Brain pericyte (primary cell): ENCODE results near the gene ABCA2.
"Not testable (repeated sequence)": the region's sequence is repeated elsewhere in the genome, so short reads cannot be mapped to it uniquely, and the experiment has no call there.

Experiments used
- DNase-seq: peaks from one replicate; pipeline ENCODE4 v3.0.0-alpha.2; 2012; ENCODE audit warnings: low read depth, low spot score

ABCA2 gene

GRCh38 chr9:137046088-137046787 lies 18.2 kb upstream of the ABCA2 start, which contains the start of gene NPDC1:
Gene NPDC1, minus strand, starts transcription at chr9:137046177. Its CDS starts 188 bp downstream, at chr9:137045989.
- DNase-seq: no peak

- DNase-seq: no peak
These were observed 17.5 kb upstream of the ABCA2 start for GRCh38 chr9:137045294-137046087.

GRCh38 chr9:137044502-137045177 lies 16.6 kb upstream of the ABCA2 start:
- DNase-seq: no peak

DNA sequence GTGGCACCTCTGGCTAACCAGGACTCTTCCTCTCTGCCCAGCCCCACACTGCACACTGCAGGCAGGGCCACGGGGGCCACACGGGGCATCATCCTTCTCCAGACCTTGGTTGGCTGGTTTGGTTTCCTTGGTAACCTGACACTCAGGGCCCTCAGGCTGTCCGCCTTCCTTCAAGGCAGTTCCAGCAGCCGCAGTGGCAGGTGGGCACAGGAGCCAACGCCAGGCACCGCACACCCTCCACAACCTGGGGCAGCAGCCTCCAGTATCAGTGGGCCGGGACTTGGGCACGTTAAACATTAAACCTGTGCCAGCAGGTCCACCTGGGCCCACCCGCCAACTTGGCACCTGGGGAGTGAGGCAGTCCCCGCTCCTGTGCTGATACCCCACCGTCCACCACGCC lies 16.0 kb upstream of the ABCA2 start:
- DNase-seq: no peak

DNA sequence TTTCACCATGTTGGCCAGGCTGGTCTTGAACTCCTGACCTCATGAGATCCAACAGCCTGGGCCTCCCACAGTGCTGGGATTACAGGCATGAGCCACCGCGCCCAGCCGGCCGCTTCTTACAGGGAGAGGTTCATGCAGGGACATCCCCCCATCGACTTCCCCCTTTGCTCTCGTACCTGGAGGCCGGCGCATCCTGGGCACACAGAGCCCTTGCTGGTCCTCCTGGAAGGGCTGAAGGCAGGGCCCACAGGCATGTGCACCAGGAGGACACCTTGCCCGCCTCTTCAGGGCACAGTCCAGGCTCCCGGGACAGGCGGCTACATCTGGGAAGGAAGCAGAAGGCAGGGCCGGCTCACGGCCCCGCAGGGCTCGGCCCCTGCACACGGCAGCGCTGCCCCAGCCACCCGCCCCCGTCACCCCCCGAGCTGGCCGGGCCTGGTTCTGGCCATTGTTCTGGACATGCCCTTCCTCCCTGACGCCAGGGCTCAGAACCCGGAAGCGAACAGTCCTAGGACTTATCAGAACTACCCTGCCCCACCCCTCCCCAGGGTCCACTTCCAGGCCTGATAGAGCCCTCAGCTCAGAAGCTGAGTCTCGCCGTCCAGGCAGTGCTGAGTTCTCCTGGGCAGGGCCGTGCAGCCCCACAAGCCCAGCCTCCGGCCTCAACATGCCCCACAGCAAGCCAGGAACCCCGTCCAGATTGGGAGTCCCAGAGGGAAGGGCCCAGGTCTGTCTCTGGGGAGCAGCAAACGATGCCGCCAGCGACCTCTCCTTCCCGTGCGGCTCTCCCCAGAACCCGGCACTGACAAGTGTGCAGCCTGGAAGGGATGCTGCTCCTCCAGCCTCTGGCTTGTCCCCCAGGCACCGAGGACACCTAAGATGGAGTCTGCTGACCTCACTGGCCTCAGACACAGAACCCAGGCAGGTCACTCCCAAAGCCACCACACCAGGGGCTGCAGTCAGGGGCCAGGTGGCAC lies 15.0 kb upstream of the ABCA2 start:
- DNase-seq: no peak

- no peak for DNase-seq
These were observed 13.1 kb upstream of the ABCA2 start for GRCh38 chr9:137041124-137041523.

DNA sequence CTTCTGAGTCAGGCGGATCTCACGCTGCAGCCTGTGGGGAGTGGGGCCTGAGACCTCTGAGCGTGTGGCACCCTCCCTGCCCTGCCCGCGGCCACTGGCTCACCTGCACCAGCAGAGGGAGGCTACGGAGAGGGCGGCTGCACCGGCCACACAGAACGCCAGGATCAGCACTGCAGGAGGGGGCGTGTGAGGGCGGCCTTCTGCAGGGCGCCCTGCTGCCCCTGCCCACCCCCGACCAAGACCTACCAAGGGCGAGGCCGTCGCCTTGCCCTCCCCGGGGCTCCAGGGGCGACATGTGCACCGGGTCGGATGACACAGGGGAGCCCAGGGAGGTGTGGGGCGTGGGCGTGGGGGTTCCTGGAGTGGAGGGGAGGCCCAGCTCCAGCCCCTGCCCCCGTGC lies 12.5 kb upstream of the ABCA2 start:
- no peak for DNase-seq

GRCh38 chr9:137039611-137040366 lies 11.8 kb upstream of the ABCA2 start:
- no peak for DNase-seq

DNA sequence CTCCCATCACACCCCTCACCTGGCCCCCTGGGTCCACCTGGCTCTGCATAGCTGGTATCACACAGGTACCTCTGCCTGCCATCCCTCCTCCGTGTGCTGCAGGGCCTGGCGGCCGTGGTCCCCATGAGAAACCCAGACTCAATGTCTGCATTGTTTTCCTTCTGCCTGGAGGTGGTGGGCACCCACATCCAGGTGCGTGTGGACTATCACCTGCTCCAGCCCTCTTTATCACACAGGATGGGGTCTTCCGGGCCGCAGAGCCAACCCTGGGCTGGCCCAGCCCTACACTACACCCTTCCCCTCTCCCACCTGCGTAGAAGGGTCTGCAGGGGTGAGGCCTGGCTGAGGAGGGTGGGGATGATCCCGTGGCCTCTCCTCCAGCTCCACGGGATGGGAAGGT lies 10.9 kb upstream of the ABCA2 start:
- DNase-seq: no peak

GRCh38 chr9:137037483-137037882 lies 9.4 kb upstream of the ABCA2 start:
- no peak for DNase-seq

GRCh38 chr9:137037035-137037434 lies 9.0 kb upstream of the ABCA2 start:
- no peak for DNase-seq

DNA sequence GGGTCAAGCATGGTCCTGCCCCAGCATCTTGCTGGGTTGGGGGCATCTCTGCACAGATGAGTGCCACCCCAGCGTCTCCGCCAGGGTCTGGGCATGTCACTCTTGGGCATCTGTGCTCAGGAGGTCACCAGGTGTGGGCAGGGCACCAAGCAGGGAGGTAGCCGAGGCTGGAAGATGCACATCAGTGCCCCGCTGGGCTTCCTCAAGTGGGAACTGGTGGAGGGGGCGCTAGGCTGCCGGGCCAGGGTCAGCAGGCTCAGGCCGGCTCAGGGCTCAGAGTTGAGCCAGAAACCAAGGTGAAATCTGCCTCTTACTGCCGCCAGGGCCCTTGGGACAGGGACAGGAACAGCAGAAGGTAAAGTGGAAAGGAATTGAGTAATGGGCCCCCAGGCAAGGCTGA lies 7.9 kb upstream of the ABCA2 start:
- no peak for DNase-seq

DNA sequence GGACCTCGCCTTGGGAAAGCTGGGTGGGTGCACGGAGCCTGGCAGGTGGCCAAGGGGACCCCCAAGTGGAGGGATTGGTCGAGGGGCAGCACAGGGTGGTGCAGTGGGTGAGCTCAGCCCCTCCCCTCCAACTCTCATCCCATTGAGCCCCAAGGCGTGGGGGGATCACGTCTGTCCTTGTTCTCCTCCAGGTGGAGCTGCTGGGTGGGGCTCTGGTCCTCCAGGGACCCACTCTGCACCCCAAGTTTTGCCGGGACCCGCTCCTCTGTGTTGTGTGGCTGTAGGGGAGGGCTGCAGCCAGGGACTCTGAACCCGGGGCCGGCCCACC lies 7.4 kb upstream of the ABCA2 start:
- no peak for DNase-seq

GRCh38 chr9:137034709-137035506 lies 6.9 kb upstream of the ABCA2 start:
- no peak for DNase-seq

DNA sequence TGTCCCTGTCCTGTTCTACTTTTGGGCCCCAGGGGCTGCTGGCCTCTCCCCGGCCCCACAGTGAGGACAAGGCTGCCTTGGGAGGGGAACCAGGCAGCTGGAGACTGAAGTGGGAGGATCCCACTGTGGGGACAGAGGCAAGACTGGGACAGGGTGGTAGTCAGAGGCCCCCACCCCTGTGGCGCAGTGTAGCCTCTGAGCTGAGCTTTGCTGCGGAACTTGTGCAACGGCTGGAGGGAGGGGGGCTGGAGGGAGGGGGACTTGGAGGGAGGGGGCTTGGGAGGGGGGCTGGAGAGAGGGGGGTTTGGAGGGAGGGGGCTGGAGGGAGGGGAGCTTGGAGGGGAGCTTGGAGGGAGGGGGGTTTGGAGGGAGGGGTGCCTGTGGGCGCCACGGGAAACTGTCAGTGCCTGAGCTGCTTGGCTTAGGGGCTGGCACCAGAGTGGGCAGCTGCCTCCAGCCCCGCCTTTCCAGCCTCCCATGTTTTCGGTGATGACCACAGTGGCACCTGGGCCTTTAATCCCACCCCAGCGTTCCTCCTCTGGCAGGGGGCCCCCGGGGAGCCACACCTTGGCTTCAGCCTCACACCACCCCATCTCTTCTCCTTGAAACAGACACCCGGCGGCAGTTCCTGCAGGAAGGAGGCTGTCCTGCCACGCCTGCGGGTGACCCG lies 6.1 kb upstream of the ABCA2 start:
- no peak for DNase-seq

DNA sequence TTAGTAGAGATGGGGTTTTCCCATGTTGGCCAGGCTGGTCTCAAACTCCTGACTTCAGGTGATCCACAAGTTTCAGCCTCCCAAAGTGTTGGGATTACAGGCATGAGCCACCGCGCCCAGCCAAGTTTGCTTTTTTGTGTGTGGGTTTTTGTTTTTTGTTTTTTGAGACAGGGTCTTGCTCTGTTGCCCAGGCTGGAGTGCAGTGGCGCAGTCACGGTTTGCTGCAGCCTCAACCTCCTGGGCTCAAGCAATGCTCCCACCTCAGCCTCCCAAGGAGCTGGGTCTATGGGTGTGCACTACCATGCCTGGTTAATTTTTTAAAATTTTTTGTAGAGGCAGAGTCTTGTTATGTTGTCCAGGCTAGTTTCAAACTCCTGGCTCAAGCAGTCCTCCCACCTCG lies 5.4 kb upstream of the ABCA2 start:
- DNase-seq: not testable (repeated sequence)

DNA sequence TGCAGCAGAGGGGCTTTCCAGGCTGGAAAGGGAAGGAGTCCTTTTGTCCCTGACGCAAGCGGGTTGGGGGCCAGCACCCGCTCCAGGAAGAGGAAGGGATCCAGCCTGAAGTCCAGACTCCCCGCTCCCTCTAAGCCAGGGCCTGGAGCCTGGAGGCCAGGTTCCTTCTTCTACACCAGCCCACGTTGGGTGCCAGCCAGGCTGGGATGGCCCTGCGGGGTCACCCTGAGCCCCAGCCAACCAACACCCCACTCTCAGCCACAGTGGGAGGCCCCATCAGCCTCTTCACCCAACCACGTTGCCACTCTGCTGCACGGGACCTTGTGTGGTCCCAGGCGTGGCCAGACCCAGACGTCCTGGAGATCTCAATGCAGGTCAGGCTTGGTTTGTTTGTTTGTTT lies 4.8 kb upstream of the ABCA2 start:
- no peak for DNase-seq

GRCh38 chr9:137031904-137032640 lies 4.0 kb upstream of the ABCA2 start, which contains the start of gene FUT7:
Gene FUT7, minus strand, starts transcription at chr9:137032088. Its CDS starts 97 bp downstream, at chr9:137031991.
- no peak for DNase-seq
